Forelimb muscle (tissue), 1 donor: ENCODE data around the gene SRP72. TPM values are rescaled to one million over a fixed set of nuclear protein-coding genes. Genes with fewer than 3 reads are reported as not detected.
"Not testable (repeated sequence)": the region's sequence is repeated elsewhere in the genome, so short reads cannot be mapped to it uniquely, and the experiment has no call there.

Experiments used
- DNase-seq: peaks from one replicate; pipeline ENCODE4 v3.0.0-alpha.2; 2013; ENCODE audit warnings: low read depth
- polyA plus RNA-seq: library from polyadenylated mRNA; unstranded; fragments of 120-200 nt; gene quantifications from one replicate; pipeline ENCODE4 v1.2.1, GENCODE V29; 2013; ENCODE audit not compliant: insufficient read length

SRP72 gene
- polyA plus RNA-seq, 1 donor = 71.7 TPM

- DNase-seq = no peak
These were observed 1.7 kb upstream of the SRP72 start for GRCh38 chr4:56465599-56466295.

GRCh38 chr4:56466296-56466761, 1.1 kb upstream of the SRP72 start:
- not testable (repeated sequence) for DNase-seq

- no peak for DNase-seq
These were observed 520 bp upstream of the SRP72 start for GRCh38 chr4:56466910-56467283.

GRCh38 chr4:56468097-56468422, 643 bp downstream of the SRP72 start:
- no peak for DNase-seq

GRCh38 chr4:56469489-56470210, 2.2 kb downstream of the SRP72 start:
- DNase-seq = no peak

- DNase-seq = no peak
These were observed 8.5 kb downstream of the SRP72 start for GRCh38 chr4:56475917-56476316.

- DNase-seq = no peak
These were observed 9.8 kb downstream of the SRP72 start for GRCh38 chr4:56477192-56477702.

GRCh38 chr4:56480691-56481090, 13.3 kb downstream of the SRP72 start:
- no peak for DNase-seq

- no peak for DNase-seq
These were observed 28.8 kb downstream of the SRP72 start for GRCh38 chr4:56496241-56496640.

- DNase-seq = no peak
These were observed 38.1 kb downstream of the SRP72 start, which contains the start of gene ARL9 for GRCh38 chr4:56505269-56506130. Gene ARL9 (plus strand): TSS chr4:56505791. CDS start chr4:56505863, 72 bp downstream.

GRCh38 chr4:56511098-56511497, 43.7 kb downstream of the SRP72 start:
- no peak for DNase-seq

GRCh38 chr4:56512166-56512565, 44.7 kb downstream of the SRP72 start:
- DNase-seq = no peak

- no peak for DNase-seq
These were observed 46.1 kb downstream of the SRP72 start for GRCh38 chr4:56513517-56513916.

- DNase-seq = no peak
These were observed 63.1 kb downstream of the SRP72 start for GRCh38 chr4:56530269-56531148.

- no peak for DNase-seq
These were observed 63.8 kb downstream of the SRP72 start for GRCh38 chr4:56531149-56531770.

- no peak for DNase-seq
These were observed 64.4 kb downstream of the SRP72 start for GRCh38 chr4:56531823-56532222.

GRCh38 chr4:56532239-56532638, 64.8 kb downstream of the SRP72 start:
- DNase-seq = no peak

GRCh38 chr4:56535915-56536314, 68.5 kb downstream of the SRP72 start:
- no peak for DNase-seq

GRCh38 chr4:56537147-56537546, 69.7 kb downstream of the SRP72 start:
- no peak for DNase-seq

GRCh38 chr4:56540826-56541225, 73.4 kb downstream of the SRP72 start:
- DNase-seq = no peak
